GM19023 (cell line): Measurements from ENCODE around the gene PTER.
A peak's percentile ranks its signal among the peaks of the same experiment; 100 is the strongest.

Experiments
- ATAC-seq: cut with Tn5 transposase; IDR thresholded peaks from one replicate; pipeline ENCODE4 v1.9.1; 2021; ENCODE audit warnings: mild to moderate bottlenecking, moderate library complexity; ENCODE audit not compliant: unreplicated experiment

Gene PTER

DNA sequence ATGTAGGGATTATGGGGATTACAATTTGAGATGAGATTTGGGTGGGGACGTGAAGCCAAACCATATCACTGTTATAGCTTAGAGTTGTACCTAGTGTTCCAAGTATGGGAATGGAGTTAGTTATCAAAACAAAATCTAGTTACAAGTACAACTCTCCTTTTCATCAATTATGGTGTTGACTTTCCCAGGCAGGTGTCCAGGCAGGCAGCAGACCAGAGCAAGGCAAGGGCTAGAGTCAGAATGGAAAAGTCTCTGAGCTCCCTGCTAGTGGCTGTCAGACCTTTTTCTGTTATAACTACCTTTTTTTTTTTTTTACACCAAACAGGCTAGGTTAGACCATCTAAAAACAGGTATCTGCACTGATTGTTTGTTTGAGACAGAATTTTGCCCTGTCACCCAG, 29.2 kb downstream of the PTER start:
- ATAC-seq: no peak

DNA sequence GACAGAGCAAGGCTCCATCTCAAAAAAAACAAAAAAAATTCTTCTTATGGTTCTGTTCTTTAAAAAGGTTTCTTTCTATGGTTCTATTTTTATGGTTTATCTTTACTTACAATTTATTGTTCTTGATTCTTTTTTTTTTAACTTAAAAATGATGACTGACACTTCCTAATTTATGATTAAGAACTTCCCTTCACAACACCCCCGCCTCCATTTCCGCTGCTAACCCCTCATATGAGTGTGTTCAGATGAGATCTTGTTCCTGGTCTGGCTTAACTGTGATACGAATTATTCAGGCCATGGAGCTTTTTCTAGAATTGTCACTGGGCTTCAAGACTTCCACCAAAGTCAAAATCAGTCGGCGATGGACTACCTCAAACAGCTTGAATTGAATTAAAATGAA, 33.9 kb downstream of the PTER start:
- no peak for ATAC-seq

DNA sequence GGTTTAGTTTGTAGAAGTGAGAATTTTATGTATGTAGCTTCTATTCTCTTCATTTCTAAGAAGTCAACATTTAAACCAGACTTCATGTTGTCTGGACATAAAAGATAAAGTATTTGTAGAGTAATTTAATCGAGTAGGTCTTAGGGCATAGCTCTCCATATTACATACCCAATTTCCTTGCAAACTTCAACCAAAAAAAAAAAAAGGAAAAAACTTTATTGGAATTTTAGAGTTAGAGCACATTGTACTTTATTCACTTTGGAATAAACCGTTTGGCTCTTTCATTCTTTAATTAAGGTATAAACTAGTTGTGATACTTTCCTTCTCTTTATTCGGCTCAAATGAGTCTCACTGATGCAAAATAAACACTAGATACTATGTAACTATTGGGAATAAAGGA, 36.0 kb downstream of the PTER start:
- no peak for ATAC-seq

DNA sequence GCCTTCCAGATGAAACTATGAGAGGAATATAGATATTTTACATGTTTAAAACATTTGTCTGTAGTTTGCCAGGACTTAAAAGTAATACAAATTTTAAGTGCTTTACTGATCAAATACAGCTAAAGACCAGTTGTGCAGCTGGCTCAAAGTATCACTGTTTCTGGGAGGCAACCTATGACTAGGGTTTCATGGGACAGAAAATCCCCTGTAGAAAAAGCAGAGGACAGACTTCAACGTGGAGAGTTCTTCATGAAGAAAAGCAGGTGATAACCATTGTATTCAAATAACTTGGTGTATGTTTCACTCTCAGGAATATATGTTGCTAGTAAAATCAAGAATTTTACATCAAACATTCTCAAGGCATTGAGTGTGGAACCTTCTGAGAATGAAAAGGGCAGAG, 40.9 kb downstream of the PTER start:
- no peak for ATAC-seq

DNA sequence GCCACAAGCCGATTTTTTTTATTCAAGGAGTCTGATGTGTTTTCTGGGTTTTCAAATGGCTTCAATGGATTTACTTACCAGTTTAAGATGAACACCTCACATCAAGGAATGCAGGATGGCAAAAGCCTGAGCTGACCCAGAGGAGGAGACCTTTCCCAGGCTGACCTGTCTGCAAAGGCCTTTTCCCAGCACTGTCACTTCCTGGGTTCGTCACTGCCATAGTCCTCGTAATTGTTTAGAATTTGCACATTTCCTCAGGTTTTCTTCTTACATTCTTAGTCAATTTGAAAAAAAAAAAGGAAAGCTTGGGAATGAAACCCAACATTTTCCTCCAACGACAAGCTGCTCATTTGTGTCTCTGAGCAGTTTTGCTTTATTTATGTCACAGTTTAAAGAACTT, 42.0 kb downstream of the PTER start:
- ATAC-seq: no peak

DNA sequence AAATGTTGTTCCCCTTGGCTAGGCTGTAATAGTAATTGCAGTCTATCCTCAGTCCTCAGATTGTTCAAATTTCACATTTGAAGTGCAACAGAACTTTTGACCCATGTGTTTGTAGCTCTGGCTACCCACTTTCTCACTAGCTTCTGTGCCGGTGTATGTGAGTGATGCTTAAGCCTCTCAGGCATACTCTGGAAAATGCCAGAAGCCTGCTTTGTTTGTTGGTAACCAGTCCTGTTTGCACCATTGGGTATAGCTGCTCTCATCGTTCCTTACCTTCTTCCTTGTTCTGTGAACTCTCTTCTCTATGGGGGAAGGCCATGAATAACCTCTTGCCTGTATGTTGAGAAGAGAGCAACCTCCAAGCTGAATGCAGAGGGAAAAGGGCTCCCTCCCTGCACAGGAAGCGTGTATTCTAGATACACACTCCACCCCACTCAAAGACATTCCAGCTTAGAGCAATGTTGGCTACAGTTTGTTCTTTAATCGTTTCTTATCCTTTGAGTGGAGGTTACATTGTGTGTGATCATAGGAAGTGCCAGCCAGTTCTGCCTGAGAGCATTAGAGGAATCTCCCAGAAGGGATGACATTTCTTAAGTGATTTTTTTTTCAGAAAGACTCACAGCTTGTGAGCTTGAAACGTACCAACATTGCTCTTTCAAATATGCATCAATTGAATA, 44.4 kb downstream of the PTER start:
- ATAC-seq: no peak

DNA sequence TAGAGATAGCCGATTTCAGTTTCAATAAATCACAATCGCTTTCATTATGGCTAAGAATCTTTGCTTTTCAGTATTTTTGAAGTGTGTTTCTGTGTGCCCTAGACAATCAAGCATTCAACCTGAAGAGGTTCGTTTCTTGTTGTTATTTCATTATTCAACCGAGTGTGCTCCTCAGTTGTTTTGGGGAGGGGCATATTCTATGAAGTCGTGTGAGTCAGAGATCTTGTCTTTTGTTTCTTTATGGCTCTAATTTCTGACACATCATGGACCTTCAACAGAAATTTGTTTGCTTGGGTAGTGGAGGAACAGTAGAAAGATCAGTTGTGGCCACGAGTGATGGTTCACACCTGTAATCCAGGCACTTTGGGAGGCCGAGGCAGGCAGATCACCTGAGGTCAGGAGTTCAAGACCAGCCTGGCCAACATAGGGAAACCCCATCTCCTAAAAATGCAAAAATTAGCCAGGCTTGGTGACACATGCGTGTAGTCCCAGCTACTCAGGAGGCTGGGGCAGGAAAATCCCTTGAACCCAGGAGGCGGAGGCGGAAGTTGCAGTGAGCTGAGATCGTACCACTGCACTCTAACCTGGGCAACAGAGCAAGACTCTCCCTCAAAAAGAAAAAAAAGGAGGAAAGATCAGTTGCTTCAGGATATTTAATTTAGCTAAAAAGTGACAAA, 46.6 kb downstream of the PTER start:
- no peak for ATAC-seq

DNA sequence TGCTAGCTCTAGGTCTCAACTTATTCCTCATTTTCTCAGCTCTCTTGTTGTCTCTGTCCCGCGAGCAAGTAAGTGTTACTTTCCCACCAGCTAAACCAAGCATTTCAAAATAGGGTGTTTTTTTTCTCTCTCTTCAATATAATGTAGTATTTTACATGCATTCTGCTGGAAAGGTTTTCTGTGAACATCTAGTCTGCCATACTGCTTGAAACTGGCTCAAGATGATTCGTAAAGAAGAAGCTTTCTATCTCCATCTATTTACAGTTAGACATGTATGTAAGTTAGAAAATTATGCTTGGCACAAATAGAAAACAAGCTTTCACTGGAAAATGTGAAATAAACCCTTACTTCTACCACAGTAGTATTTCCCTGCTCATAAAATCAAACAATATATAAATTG, 53.7 kb downstream of the PTER start:
- ATAC-seq: no peak

DNA sequence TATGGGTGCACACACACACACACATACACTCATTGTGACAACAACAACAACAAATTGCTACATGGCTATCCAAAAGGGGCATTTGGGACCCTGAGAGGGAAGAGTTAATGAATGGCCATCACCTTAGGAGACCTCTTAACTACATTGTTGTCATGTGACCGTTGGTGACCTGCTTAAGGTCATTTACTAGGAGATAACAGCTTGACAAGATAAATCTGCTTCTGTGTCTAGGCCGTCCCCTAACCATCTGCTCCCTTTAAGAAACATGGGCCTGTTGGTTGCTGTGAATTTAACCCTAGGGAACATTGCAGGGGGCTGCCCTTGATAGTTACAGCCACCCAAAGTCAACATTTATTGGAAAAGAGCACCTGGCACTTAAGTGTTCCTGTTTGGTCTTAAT, 55.1 kb downstream of the PTER start:
- no peak for ATAC-seq

DNA sequence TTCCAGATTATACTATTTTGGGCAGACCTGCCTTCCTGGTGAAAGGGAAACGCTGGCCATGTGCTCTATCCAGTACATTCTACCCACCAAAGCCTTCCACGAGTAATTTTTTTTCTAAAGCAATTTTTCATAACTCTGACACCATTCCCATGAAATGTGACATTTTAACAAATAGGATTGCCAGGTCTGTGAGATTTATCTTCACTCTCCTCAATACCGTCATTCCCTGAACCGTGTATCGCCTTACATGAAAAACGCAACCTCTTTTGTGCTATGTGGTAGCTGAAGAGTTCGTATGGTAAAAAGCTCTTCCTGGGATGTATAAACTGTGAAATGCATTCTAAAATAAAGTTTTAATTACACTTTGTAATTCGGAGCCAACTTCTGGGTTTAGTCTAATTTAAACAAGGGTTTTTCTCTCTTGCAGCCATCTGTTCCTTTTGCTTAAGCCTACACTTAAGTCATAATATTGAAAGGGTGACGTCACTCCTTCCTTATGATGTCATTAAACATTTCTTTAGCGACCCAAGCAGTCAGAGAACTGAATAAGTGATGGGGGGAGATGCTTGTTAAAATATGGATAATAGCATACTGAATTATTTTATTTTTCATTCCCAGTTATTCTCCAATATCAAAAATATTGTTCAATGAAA, 57.2 kb downstream of the PTER start:
- ATAC-seq: no peak

DNA sequence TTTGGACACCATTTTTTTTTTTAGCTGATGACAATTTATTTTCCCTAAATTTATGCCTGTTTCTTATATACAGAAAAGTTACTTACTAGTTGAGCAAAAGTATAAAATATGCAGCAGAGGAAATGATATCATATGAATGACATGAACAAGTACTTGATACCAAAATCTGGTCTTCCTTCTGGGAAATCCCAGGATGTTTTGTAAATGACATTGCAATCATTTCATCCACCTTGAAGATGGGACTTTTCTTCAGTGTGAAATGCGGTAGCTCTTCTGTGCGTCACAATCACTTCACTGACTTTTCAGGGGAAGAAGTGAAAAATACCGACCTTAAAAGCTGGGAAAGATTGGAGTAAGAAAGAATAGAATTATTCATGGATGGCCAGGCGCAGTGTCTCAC, 61.1 kb downstream of the PTER start:
- ATAC-seq: no peak

DNA sequence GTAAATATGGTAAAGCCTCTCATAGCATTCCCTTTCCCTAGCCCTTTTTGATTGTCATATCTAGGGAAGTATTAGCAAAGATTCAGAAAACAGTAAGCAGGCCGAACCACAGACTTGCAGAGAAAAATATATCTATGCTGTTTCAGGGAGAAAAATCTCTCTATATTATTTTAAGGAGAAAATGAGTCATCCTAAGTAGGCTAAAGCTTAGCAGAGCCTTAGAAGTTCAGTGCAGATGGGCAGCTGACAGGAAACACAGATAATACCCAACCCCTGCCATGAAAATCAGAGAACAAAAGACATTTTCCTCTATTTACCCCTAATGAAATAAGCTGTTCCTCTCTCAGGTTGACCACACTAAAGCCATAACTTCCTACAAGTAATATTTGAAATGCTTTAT, 68.4 kb downstream of the PTER start:
- ATAC-seq: no peak

DNA sequence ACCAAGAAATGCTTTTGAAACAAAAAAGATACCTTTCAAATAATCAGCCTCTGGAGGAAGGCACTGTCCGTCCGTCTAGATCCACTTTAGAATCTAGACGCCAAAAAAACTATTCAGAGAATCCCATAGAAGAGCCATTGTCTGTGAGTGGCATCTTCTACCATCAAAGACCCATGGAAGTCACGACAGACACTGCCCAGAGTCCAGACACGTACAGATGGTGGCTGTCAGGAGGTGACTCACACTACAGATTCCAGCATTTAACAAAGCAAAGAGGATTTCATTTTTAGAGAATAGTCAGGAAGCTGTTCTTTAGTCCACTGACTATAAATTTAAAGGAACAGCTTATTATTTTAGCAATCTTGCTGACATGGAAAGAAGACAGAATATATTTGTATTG, 73.2 kb downstream of the PTER start:
- no peak for ATAC-seq

DNA sequence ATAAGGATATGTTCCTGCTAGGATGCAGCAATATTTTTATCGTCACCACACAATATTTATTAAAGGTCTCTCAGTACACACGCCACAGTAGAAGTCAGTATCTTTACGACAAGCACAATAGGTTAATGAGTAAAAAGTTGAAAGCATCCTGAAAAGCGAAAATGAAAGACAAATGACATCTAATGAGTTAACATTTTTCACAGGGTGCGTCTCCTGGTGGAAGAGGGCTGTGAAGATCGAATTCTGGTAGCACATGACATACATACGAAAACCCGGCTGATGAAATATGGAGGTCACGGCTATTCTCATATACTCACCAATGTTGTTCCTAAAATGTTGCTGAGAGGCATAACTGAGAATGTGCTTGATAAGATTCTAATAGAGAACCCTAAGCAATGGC, 74.0 kb downstream of the PTER start:
- ATAC-seq: no peak

DNA sequence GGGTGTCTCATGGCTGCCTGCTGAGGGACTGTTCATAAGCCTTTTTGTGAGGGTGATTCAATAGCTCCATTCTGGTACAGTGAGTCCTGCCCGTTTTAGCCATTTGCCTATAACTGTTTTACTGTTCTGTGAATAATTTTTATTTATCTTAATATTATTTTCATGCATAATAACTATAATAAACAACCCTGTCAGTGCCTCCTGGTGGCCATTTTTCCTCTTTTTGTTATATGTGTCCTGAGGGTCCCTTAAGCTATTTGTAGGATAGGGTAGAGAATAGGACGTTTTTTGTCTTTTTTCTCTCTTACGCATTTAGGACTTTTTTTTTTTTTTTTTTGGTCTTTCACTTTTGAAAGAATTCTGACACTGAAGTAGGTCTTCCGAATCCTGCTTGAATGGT, 82.0 kb downstream of the PTER start:
- ATAC-seq: no peak

DNA sequence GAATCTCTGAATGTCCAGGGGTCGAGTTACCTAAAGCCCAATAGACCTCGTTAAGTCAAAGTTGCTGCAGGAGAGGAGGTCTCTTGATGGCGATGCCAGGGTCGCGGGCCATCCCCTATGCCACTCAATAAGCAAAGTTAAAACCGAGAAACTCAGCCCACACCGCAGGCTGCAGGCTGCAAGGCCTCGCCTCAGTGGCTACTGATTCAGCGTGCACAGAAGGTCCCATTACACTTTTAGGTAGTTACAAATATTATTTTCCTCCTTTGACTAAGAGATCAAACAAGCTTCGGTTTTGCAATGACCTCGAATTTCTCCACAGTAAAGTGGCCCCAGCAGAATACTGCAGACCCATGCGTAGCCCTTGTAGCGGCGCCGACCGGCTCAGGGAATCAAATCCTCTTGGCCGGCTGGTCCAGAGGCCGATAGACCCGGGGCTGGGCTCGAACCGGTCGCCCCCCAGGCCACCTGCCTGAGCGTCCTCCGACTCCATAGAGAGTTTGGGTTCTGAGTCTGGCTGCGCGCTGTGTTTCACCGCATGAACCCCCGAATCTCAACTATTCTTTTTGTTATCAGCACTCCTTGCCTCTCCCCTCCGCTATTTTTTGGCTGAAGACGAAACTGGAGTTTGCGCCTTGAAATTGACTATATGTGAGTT, 82.6 kb downstream of the PTER start:
- ATAC-seq: no peak

DNA sequence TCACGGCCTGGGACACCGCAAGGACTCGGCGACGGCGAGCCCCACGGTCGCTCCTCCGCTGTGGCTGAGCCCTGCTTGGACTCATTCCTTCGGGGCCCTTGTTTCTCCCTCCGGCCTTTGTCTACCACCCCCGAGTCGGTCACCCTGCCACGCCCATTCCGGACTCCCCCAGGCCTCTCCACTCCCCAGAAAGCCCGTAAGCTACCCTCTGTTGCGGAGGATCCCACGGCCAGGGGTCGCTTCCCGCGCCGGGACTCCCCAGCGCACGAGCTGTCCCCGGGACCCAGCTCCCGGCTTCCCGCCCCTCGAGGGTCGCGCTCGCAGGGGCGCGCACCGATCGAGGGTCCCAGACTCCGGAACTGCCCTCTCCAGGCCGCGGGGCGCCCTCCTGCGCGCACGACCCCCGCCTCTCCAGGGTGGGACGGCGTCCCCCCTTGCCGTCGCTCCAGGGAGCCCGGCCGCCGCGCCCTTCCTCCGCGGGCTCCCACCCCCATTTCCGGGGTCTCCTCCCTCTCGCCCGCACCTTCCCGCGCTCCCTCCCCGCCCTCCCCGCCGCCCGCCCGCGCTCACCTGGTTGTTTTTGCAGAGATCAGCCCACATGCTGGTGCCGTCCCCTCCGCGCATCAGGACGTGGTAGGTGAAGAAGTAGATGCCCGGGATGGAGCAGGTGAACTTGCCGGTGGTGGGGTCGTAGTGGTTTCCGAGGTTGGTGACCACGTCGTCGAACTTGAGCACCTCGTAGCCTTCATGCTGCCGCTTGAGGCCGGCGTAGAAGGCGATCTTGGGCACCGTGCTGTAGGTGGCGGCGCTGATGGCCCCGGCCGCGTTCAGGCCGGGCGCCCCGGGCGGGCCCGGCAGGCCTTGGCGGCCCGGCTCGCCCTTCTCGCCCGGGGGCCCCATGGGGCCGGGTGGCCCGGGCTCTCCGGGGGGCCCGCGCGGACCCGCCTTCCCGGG, 83.4 kb downstream of the PTER start:
- ATAC-seq: peak; percentile 20

DNA sequence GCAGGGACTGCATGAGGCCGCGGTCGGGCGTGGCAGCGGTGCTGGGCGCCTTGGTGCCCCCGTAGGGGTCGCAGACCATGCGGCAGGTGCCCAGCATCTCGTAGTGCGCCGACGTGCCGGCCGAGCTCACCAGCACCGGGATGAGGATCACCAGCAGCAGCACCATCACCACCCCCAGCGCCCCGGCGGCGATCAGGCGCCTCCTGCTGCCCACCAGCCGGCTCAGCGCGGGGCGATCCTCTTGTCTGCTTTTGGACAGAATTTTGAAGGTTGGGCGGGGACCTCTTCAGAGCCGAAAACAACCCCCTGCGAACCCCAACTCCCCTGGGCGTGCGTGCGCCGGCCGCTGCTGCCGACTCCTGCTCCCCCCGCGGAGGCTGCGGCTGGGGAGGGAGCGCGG, 84.1 kb downstream of the PTER start:
- peak; percentile 46 for ATAC-seq

DNA sequence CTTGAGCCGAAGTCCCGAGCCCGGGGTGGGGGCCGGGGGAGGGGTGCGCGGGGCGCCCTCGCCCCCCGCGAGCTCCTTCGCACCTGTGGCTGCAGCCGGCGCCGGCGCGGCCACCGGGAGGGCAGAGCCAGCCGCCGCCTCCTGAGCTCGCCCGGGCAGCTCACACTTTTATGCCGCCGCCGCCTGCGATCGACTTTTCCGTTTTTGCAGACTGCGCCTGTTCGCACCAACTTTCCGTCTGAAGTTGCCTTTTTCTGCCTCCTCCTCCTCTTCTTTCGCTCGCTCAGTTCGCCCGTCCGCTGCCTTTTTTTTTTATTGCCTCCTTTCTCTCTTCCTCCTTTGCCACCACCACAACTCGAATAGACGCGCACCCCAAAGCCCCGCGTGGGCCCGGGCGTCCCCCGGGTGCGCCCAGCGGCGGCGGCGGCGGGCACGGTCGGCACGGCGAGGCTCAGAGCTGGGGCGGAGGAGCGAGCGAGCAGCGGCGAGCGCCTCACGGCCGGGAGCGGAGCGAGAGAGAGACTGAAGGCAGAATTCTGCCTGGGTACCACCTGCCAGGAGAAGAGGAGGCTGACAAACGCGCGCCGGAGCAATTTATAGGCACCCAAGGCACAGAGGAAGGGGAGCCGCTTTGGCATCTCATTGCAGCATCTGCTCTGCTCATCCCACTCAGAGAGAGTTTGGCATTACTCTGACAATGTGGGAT, 84.7 kb downstream of the PTER start, which contains the start of gene C1QL3:
TSS of gene C1QL3 (minus strand) at position 569 of the 706 bp plus-strand sequence. CDS start 814 bp downstream, outside the sequence.
- peak; percentile 31 for ATAC-seq

DNA sequence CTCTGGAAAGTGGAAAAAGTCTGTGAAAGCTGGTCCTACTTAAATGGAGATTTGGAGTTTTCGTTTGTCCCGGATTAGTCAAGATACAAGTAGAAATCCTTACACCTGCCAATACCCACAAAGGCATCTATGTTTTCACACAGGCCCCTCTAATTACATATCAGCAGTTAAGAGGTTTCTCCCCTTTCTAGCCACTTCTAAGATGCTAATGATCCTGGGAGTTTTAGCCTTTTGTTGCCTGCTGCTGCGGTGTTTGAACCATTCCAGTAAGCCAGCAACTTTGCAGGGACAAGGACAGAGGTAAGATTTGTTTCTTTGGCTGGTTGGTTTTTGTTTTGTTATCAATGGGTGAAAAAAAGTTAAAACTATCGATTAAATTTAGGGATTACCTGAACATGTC, 90.6 kb downstream of the PTER start:
- no peak for ATAC-seq
